ENCODE data around the gene SMPD2.

Gene SMPD2

GRCh38 chr6:109485266-109485935, 44.9 kb downstream of the SMPD2 start:
- DNase-seq (ENCODE audit: low spot score), result no peak

- DNase-seq (ENCODE audit: low spot score), result peak; percentile 7
Measured at GRCh38 chr6:109486068-109486467, 45.5 kb downstream of the SMPD2 start.

- no peak for DNase-seq (ENCODE audit: low spot score)
Measured at GRCh38 chr6:109488001-109488400, 47.5 kb downstream of the SMPD2 start.

- DNase-seq (ENCODE audit: low spot score), result no peak
Measured at GRCh38 chr6:109490713-109491112, 50.2 kb downstream of the SMPD2 start.

GRCh38 chr6:109491207-109491938, 50.8 kb downstream of the SMPD2 start:
- DNase-seq (ENCODE audit: low spot score), result no peak

Measured in LoVo (cell line).